Right lobe of liver (tissue), 4 donors: ENCODE results near the gene KCNK5.

Source experiments
- CTCF ChIP-seq, 4 donors: fragments of 200-600 bp in 3 of 4; fragments of 450-650 bp in 1 of 4; IDR thresholded peaks; one replicate each; pipeline versions ENCODE4 v1.5.1 to v1.8.0; 2016 to 2022; ENCODE audit warnings: antibody characterized with exemption in 4 of 4, mild to moderate bottlenecking in 2 of 4
- POLR2A ChIP-seq: fragments of 450-650 bp; IDR thresholded peaks from one replicate; pipeline ENCODE4 v1.6.1; 2017; ENCODE audit warnings: antibody characterized with exemption, mild to moderate bottlenecking
- donor health status: DM: no; HTN: no; CAD: no.
- donor health status: DM: no; HTN: no; CAD: no.
- donor health status: DM: no; HTN: yes; CAD: no.

GRCh38 chr6:39200498-39201020 lies 28.7 kb downstream of the KCNK5 start:
- TF ChIP-seq POLR2A (no peak), CTCF (IDR thresholded peaks at IDR 0.05) (no peak)
